Measurements from ENCODE around the gene RAB11FIP3.

DNA sequence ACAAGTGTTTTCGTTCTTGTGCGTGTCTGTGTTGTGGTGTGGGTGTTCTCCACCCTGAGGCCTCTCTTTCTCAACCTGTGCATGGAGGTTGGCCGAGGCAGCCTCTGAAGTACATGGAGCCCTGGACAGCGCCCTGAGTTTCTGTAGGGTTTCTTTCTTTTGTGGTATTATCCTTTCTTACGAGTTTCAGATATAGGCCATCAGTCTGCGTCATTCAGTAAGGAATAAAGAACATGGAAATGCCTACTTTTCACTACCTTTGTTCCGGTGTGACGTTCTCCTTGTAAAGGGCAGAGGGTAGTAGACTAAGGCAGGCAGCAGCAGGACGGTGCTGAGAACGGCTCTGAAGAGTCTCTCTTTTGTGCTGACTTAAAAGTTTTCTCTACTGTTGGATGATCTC lies 18.6 kb downstream of the RAB11FIP3 start:
- TF ChIP-seq, protein P1, sequence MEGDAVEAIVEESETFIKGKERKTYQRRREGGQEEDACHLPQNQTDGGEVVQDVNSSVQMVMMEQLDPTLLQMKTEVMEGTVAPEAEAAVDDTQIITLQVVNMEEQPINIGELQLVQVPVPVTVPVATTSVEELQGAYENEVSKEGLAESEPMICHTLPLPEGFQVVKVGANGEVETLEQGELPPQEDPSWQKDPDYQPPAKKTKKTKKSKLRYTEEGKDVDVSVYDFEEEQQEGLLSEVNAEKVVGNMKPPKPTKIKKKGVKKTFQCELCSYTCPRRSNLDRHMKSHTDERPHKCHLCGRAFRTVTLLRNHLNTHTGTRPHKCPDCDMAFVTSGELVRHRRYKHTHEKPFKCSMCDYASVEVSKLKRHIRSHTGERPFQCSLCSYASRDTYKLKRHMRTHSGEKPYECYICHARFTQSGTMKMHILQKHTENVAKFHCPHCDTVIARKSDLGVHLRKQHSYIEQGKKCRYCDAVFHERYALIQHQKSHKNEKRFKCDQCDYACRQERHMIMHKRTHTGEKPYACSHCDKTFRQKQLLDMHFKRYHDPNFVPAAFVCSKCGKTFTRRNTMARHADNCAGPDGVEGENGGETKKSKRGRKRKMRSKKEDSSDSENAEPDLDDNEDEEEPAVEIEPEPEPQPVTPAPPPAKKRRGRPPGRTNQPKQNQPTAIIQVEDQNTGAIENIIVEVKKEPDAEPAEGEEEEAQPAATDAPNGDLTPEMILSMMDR (IDR thresholded peaks at IDR 0.05): no peak
- TF ChIP-seq EP300 (IDR thresholded peaks at IDR 0.05) (no peak), POLR2A (IDR thresholded peaks at IDR 0.05) (no peak)

Data from ovary (tissue), 3 donors.